GM11168 (cell line): ENCODE results near the gene TMEM37.

Experiments
- in situ Hi-C: fragments of 300-500 bp; cut with MboI; formaldehyde crosslinking; loops from one replicate; pipeline ENCODE4 v1.12.0; 2022; ENCODE audit warnings: low sequenced_read_pairs; ENCODE audit not compliant: unreplicated experiment

The TMEM37 gene

DNA sequence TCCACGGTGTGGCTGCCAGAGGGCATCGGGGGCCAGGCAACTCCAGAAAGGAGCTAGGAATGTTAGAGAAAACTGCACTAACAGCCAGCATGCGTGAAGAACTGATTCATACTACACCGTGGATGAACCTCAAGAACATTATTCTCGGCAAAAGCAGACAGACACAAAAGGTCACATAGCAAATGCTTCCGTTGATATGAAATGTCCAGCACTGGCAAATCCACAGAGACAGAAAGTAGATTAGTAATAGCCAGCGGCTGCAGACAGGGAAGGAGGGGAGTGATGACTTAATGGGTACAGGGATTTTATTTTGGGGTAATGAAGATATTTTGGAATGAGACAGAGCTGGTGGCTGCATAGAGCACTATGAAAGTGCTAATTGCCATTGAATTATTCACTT is 55.2 kb downstream of the TMEM37 start:
- in situ Hi-C loops, result no loop called here

DNA sequence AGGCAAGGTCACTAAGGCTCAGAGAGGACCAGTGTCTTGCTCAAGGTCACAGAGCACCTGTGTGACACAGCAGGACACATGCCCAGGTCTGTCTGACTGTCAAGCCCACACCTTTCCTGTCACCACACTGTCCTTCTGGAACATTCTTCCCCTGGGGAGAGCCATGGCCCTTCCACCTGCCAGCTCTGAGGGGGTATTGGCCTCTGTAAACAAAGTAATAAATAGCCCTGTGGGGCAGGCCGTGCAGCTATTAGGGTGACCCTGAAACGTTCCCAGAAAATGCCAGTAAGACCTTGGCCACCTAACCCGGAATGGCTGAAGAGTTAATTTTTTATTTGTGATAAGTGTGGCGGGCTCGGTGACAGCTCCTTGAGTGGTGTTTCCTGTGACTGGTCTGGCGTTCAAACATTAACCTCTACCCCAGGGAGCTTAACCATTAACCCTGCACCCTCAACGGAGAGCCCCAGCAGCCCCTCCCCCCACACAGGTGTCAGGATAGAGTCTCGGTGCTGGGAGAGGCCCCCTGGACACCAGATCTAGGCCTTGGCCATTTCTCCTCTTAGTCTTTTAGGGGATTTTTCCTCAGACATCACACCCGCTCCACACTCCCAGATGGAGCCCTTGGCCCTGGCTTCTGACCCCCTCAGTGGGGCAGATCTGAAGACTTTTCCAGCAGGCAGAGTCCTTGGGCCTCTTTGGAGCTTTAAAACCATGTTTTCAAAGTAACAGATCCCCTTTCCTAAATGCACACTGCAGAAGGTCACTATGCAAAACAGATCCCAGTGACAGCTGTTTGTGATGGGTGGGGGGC is 56.0 kb downstream of the TMEM37 start:
- in situ Hi-C loops, result no loop called here
